HG02938 (cell line): ENCODE results near the gene MPP2.
"Not testable (repeated sequence)": the region's sequence is repeated elsewhere in the genome, so short reads cannot be mapped to it uniquely, and the experiment has no call there.

Experiments used
- ATAC-seq: cut with Tn5 transposase; IDR thresholded peaks from one replicate; pipeline ENCODE4 v1.9.1; 2021; ENCODE audit warnings: mild to moderate bottlenecking, moderate library complexity; ENCODE audit not compliant: unreplicated experiment

The MPP2 gene

GRCh38 chr17:43852571-43852970 lies 54.8 kb downstream of the MPP2 start:
- no peak for ATAC-seq

GRCh38 chr17:43849116-43849515 lies 58.2 kb downstream of the MPP2 start:
- ATAC-seq: no peak

- no peak for ATAC-seq
Measured at GRCh38 chr17:43848601-43849000, 58.7 kb downstream of the MPP2 start.

GRCh38 chr17:43846963-43847371 lies 60.4 kb downstream of the MPP2 start, which contains the start of gene CD300LG:
Gene CD300LG (plus strand): TSS chr17:43847176. CDS start chr17:43847217, 41 bp downstream.
- no peak for ATAC-seq

GRCh38 chr17:43846221-43846712 lies 61.1 kb downstream of the MPP2 start:
- no peak for ATAC-seq

GRCh38 chr17:43845766-43846165 lies 61.6 kb downstream of the MPP2 start:
- no peak for ATAC-seq

GRCh38 chr17:43844241-43844640 lies 63.1 kb downstream of the MPP2 start:
- no peak for ATAC-seq

GRCh38 chr17:43842975-43843325 lies 64.4 kb downstream of the MPP2 start:
- ATAC-seq: no peak

- ATAC-seq: not testable (repeated sequence)
Measured at GRCh38 chr17:43842091-43842974, 65.0 kb downstream of the MPP2 start.

- no peak for ATAC-seq
Measured at GRCh38 chr17:43841282-43841681, 66.1 kb downstream of the MPP2 start.

GRCh38 chr17:43840814-43841213 lies 66.5 kb downstream of the MPP2 start:
- ATAC-seq: no peak

- no peak for ATAC-seq
Measured at GRCh38 chr17:43839670-43840108, 67.6 kb downstream of the MPP2 start.

GRCh38 chr17:43834106-43834505 lies 73.2 kb downstream of the MPP2 start:
- ATAC-seq: no peak

GRCh38 chr17:43832976-43833829 lies 74.1 kb downstream of the MPP2 start, which contains the start of gene MPP3:
Gene MPP3 (minus strand): TSS chr17:43833146. CDS start chr17:43831906, 1,240 bp downstream.
- no peak for ATAC-seq

GRCh38 chr17:43832168-43832975 lies 75.0 kb downstream of the MPP2 start:
- no peak for ATAC-seq

- no peak for ATAC-seq
Measured at GRCh38 chr17:43831633-43832032, 75.7 kb downstream of the MPP2 start.

GRCh38 chr17:43830510-43831140 lies 76.7 kb downstream of the MPP2 start:
- no peak for ATAC-seq

GRCh38 chr17:43829738-43830137 lies 77.6 kb downstream of the MPP2 start:
- no peak for ATAC-seq

- no peak for ATAC-seq
Measured at GRCh38 chr17:43827596-43827995, 79.7 kb downstream of the MPP2 start.

- ATAC-seq: no peak
Measured at GRCh38 chr17:43826206-43826605, 81.1 kb downstream of the MPP2 start.
